Panc1 (cell line): ENCODE results near the gene AQP1. TPM values are rescaled to one million over a fixed set of nuclear protein-coding genes. Genes with fewer than 3 reads are reported as not detected.
A peak's percentile ranks its signal among the peaks of the same experiment; 100 is the strongest.

Experiments
- ATAC-seq: fragments of 200-7000 bp; cut with Tn5 transposase; 2 replicates; pipeline ENCODE4 v1.9.1; 2020; ENCODE audit warnings: mild to moderate bottlenecking, moderate library complexity
- BruUV-seq: library from RNA; stranded (reverse); fragments of 400-500 nt; replicated peaks from 2 replicates; lab custom pipeline; 2021; lab: Mats Ljungman, UMichigan
- CTCF ChIA-PET: fragments of 300-600 bp; sonication (Branson Sonifier 250); formaldehyde crosslinking; loops from one replicate; lab custom pipeline; 2022; ENCODE audit warnings: antibody characterized with exemption; lab: Charles Lee
- POLR2A ChIA-PET: fragments of 300-600 bp; sonication (Branson Sonifier 250); formaldehyde crosslinking; loops from one replicate; lab custom pipeline; 2022; ENCODE audit warnings: antibody characterized with exemption; lab: Charles Lee
- DNase-seq: peaks from one replicate; pipeline ENCODE4 v3.0.0-alpha.2; 2010; ENCODE audit warnings: low read depth, low spot score
- H3K27ac ChIP-seq: 2 replicates; pipeline ENCODE4 v1.5.1; 2011; ENCODE audit warnings: mild to moderate bottlenecking, low read length, inconsistent platforms
- H3K27me3 ChIP-seq: fragments of 200-500 bp; sonication (Bioruptor generic); 2 replicates; pipeline ENCODE4 v1.6.0; 2014; ENCODE audit warnings: low read length, inconsistent platforms; ENCODE audit not compliant: control insufficient read depth, insufficient read depth
- H3K36me3 ChIP-seq: fragments of 200-500 bp; sonication (Bioruptor generic); 2 replicates; pipeline ENCODE4 v1.5.1; 2014; ENCODE audit warnings: inconsistent platforms, mild to moderate bottlenecking, low read length, moderate library complexity; ENCODE audit not compliant: control insufficient read depth, insufficient read depth
- H3K4me1 ChIP-seq: 2 replicates; pipeline ENCODE4 v1.5.1; 2011; ENCODE audit warnings: inconsistent platforms, mild to moderate bottlenecking, low read length, moderate library complexity; ENCODE audit not compliant: control insufficient read depth, insufficient read depth
- H3K4me3 ChIP-seq, 2 experiments: 2 replicates each; pipeline ENCODE4 v1.5.1; 2011 to 2012; ENCODE audit warnings: low read depth in 2 of 2, low read length in 2 of 2, mild to moderate bottlenecking in 2 of 2, inconsistent platforms in 1 of 2, moderate library complexity in 1 of 2
- H3K9me3 ChIP-seq: fragments of 200-500 bp; sonication (Bioruptor generic); 2 replicates; pipeline ENCODE4 v1.5.1; 2014; ENCODE audit warnings: low read depth, mild to moderate bottlenecking, inconsistent platforms, low read length, moderate library complexity; ENCODE audit not compliant: control insufficient read depth, insufficient read depth
- CTCF ChIP-seq: fragments of 450-650 bp; IDR thresholded peaks from 2 replicates; pipeline ENCODE4 v1.5.1; 2017; ENCODE audit warnings: mild to moderate bottlenecking
- POLR2AphosphoS5 ChIP-seq: IDR thresholded peaks from 2 replicates; pipeline ENCODE4 v1.6.1; 2012; ENCODE audit warnings: mild to moderate bottlenecking, low read depth, low read length, moderate library complexity
- REST ChIP-seq, 2 experiments: IDR thresholded peaks; 2 replicates each; pipeline ENCODE4 v1.6.1; 2011 to 2012; ENCODE audit warnings: low read depth in 2 of 2, control low read depth in 1 of 2, low read length in 1 of 2, mild to moderate bottlenecking in 1 of 2, moderate library complexity in 1 of 2; ENCODE audit not compliant: insufficient read depth in 1 of 2
- SIN3A ChIP-seq: IDR thresholded peaks from 2 replicates; pipeline ENCODE4 v1.6.1; 2012; ENCODE audit warnings: low read depth, mild to moderate bottlenecking, low read length, moderate library complexity, borderline replicate concordance; ENCODE audit not compliant: insufficient read depth
- TCF7L2 ChIP-seq: IDR thresholded peaks from 2 replicates; pipeline ENCODE4 v1.6.1; 2011; ENCODE audit warnings: mild to moderate bottlenecking, low read depth, low read length, inconsistent platforms
- in situ Hi-C: cut with HindIII; loops from 2 replicates; pipeline ENCODE4 v1.10.0; 2016; ENCODE audit warnings: low sequenced_read_pairs, low pct_unique_long_range_greater_than_20kb
- intact Hi-C: fragments of 100-400 bp; cut with micrococcal nuclease; formaldehyde crosslinking; loops from one replicate; pipeline ENCODE4 v1.10.0; 2022; ENCODE audit not compliant: unreplicated experiment
- total RNA-seq: library from RNA; stranded (reverse); gene quantifications from one replicate; pipeline ENCODE4 v1.2.1, GENCODE V29; 2021; ENCODE audit not compliant: unreplicated experiment

The AQP1 gene
- total RNA-seq, 1 experiment from 2014 or later: 0.57 TPM

GRCh38 chr7:30920584-30921539, 9.2 kb downstream of the AQP1 start:
- H3K27ac ChIP-seq: no peak overlapping the region

GRCh38 chr7:30921540-30922401, 10.1 kb downstream of the AQP1 start:
- BruUV-seq: no TSS peak
- H3K27ac ChIP-seq: no peak overlapping the region
- no peak overlapping the region for H3K4me3 ChIP-seq
- ChIA-PET CTCF (no interaction called here), POLR2A (no interaction called here)
- no peaks in the 10 kb centered on the region for H3K9me3 ChIP-seq
- no peaks in the 10 kb centered on the region for H3K27me3 ChIP-seq
- no peaks in the 10 kb centered on the region for H3K36me3 ChIP-seq
- ATAC-seq (no peak), DNase-seq (no peak)
- no peak for TF ChIP-seq CTCF
- TF ChIP-seq TCF7L2: no peak
- TF ChIP-seq SIN3A: no peak
- no peak for TF ChIP-seq POLR2AphosphoS5
- no peak for TF ChIP-seq REST (IDR thresholded peaks at IDR 0.05; ENCODE audit: insufficient read depth in 1 of 2, low read depth in 2 of 2, low read length in 1 of 2)
- intact Hi-C loops: no loop called here
- H3K4me1 ChIP-seq: no peaks in the 10 kb centered on the region
- in situ Hi-C loops: no loop called here

More at GRCh38 chr7:30920584-30921539, 9.2 kb downstream of the AQP1 start:
- Histone ChIP-seq H3K4me3 (no peak overlapping the region), H3K4me1 (no peaks in the 10 kb centered on the region), H3K27me3 (no peaks in the 10 kb centered on the region), H3K36me3 (no peaks in the 10 kb centered on the region), H3K9me3 (no peaks in the 10 kb centered on the region)
- no TSS peak for BruUV-seq
- intact Hi-C loops: no loop called here
- in situ Hi-C loops: no loop called here
- CTCF ChIA-PET: no interaction called here
- POLR2A ChIA-PET: no interaction called here
- TF ChIP-seq REST (IDR thresholded peaks at IDR 0.05; ENCODE audit: insufficient read depth in 1 of 2, low read depth in 2 of 2, low read length in 1 of 2) (no peak), TCF7L2 (no peak), POLR2AphosphoS5 (no peak)
- DNase-seq: no peak
- 0 out of 2 replicates have a peak, but pooled peaks have one; percentile 31 for ATAC-seq
